ENCODE measurements around the gene PNPLA2. TPM values are rescaled to one million over a fixed set of nuclear protein-coding genes. Genes with fewer than 3 reads are reported as not detected.
A peak's percentile ranks its signal among the peaks of the same experiment; 100 is the strongest.

Gene PNPLA2
- total RNA-seq, 3 donors from 2014 or later, result 103 to 266 (median 109) TPM

- Histone ChIP-seq H3K4me3 (no peak overlapping the region), H3K36me3 (no peaks in the 10 kb centered on the region), H3K27ac (peak overlapping the region in 1 of 2 donors; percentile 16), H3K9me3 (no peaks in the 10 kb centered on the region), H3K27me3 (no peaks in the 10 kb centered on the region), H3K4me1 (peaks cover 6 to 14% of the 10 kb centered on the region in 2 donors)
- TF ChIP-seq CTCF (IDR thresholded peaks at IDR 0.05), result no peak
- intact Hi-C loops (cut with DNase I; ENCODE audit: low total_unique reads), result no loop called here
- DNase-seq (ENCODE audit: low spot score in 2 of 2), result no peak
Observed at GRCh38 chr11:815675-816432, 2.9 kb upstream of the PNPLA2 start.

- no peak overlapping the region for H3K4me3 ChIP-seq
- intact Hi-C loops (cut with DNase I; ENCODE audit: low total_unique reads), result no loop called here
- H3K9me3 ChIP-seq, result no peaks in the 10 kb centered on the region
- H3K4me1 ChIP-seq, result peaks cover 12 to 14% of the 10 kb centered on the region in 2 donors
- DNase-seq (ENCODE audit: low spot score in 2 of 2), result no peak
- TF ChIP-seq CTCF (IDR thresholded peaks at IDR 0.05), result no peak
- TF ChIP-seq POLR2AphosphoS5 (IDR thresholded peaks at IDR 0.05), result no peak
- no peak for TF ChIP-seq POLR2A (IDR thresholded peaks at IDR 0.05)
- peak overlapping the region in 1 of 2 donors; percentile 16 for H3K27ac ChIP-seq
- no peaks in the 10 kb centered on the region for H3K36me3 ChIP-seq
- no peaks in the 10 kb centered on the region for H3K27me3 ChIP-seq
Observed at GRCh38 chr11:816433-816779, 2.3 kb upstream of the PNPLA2 start.

DNA sequence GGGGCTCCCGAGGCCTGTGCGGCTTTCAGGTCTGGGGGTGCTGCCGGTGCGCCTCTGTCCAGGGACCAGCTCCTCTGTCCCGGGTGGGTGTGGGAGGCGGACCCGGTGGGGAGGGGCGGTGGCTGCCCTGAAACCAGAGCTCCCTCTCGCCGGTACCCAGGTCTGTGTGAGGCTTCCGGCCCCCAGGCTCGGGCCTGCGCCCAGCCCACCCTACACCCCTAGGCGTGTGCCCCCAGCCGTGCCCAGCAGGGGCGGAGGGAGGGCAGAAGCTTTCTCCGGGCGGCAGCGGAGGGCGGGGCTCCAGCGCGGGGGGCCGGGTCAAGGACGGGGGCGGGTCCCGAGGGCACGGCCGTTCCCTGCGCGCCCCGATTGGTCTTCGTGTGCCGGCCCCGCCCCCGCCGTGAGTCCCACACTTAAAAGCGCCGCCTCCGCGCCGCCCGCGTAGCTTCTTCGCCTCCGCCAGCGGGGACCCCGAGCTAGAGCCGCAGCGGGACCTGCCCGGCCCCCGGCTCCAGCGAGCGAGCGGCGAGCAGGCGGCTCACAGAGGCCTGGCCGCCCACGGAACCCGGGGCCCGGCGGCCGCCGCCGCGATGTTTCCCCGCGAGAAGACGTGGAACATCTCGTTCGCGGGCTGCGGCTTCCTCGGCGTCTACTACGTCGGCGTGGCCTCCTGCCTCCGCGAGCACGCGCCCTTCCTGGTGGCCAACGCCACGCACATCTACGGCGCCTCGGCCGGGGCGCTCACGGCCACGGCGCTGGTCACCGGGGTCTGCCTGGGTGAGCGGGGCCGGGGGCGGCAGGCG, 616 bp downstream of the PNPLA2 start:
- Histone ChIP-seq H3K27me3 (no peaks in the 10 kb centered on the region), H3K27ac (peak overlapping the region; percentile 98 to 100), H3K36me3 (peaks cover 7% of the 10 kb centered on the region), H3K9me3 (no peaks in the 10 kb centered on the region), H3K4me1 (peaks cover 12 to 25% of the 10 kb centered on the region in 2 donors), H3K4me3 (peak overlapping the region; percentile 82 to 100 (median 94))
- peak; percentile 90 to 98 for DNase-seq (ENCODE audit: low spot score in 2 of 2)
- TF ChIP-seq POLR2AphosphoS5 (IDR thresholded peaks at IDR 0.05), result peak; percentile 71 to 81 (median 74)
- peak; percentile 10 for TF ChIP-seq POLR2A (IDR thresholded peaks at IDR 0.05)
- peak; percentile 25 to 60 (median 56) for TF ChIP-seq CTCF (IDR thresholded peaks at IDR 0.05)
- intact Hi-C loops (cut with DNase I; ENCODE audit: low total_unique reads), result no loop called here

DNA sequence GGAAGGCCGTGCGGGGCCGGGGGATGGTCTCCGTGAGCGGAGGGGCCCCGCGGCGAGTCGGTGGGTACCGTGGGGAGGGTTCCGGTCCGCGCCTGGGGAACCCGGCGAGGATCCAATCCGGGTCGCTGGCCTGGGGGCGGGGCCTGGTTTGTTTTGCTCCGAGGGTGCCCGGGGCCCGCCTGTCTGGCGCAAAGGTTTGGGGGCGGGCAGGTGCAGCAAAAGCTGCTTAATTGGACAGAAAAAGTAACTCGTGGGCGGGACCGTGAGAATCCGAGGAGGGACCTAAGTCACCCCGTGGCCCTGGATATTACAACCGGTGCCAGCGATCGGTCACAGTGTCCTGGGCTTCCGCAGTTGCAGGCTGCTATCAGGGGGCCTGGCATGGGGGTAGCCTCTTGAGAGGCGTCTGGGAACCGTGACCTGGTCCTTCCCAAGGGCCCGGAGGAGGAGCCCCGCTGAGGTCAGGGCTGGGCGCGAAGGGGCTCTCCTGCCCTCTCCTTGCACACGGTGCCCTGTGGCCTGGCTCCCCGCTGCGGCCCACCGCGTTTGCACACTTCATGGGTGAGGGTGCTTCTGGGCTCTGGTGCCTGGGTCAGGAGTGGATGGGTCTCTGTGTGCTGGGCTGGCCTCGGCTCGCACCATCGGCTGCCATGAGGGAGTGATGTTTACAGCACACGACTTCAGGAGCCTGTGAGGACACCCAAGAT, 1.4 kb downstream of the PNPLA2 start:
- intact Hi-C loops (cut with DNase I; ENCODE audit: low total_unique reads), result no loop called here
- H3K36me3 ChIP-seq, result peaks cover 9% of the 10 kb centered on the region
- peak overlapping the region; percentile 98 to 100 for H3K27ac ChIP-seq
- peaks cover 12 to 32% of the 10 kb centered on the region in 2 donors for H3K4me1 ChIP-seq
- peak overlapping the region; percentile 82 to 100 (median 94) for H3K4me3 ChIP-seq
- no peaks in the 10 kb centered on the region for H3K27me3 ChIP-seq
- no peak for TF ChIP-seq CTCF (IDR thresholded peaks at IDR 0.05)
- no peak for TF ChIP-seq POLR2A (IDR thresholded peaks at IDR 0.05)
- no peak for TF ChIP-seq POLR2AphosphoS5 (IDR thresholded peaks at IDR 0.05)
- H3K9me3 ChIP-seq, result no peaks in the 10 kb centered on the region
- DNase-seq (ENCODE audit: low spot score in 2 of 2), result peak; percentile 87 to 91
